Astrocyte (in vitro differentiated cells and primary cell): Measurements from ENCODE around the gene CREB5. TPM values are rescaled to one million over a fixed set of nuclear protein-coding genes. Genes with fewer than 3 reads are reported as not detected.

Experiments used
- DNase-seq: peaks from one replicate; pipeline ENCODE4 v3.0.0-alpha.2; 2010; ENCODE audit warnings: low read depth
- FAIRE-seq: peaks from 2 replicates; lab custom pipeline; 2011; peaks lifted over from hg19 to GRCh38; lab: Jason Lieb, UNC
- H2AFZ ChIP-seq: 2 replicates; pipeline ENCODE4 v1.6.0; 2012; ENCODE audit warnings: low read depth, low read length, inconsistent platforms
- H3K27ac ChIP-seq: 2 replicates; pipeline ENCODE4 v1.5.1; 2011; ENCODE audit warnings: low read depth, low read length, inconsistent platforms
- H3K27me3 ChIP-seq: 2 replicates; pipeline ENCODE4 v1.6.0; 2011; ENCODE audit warnings: low read length, inconsistent platforms; ENCODE audit not compliant: insufficient read depth
- H3K36me3 ChIP-seq: 2 replicates; pipeline ENCODE4 v1.5.1; 2011; ENCODE audit warnings: low read length, inconsistent platforms; ENCODE audit not compliant: insufficient read depth
- H3K4me1 ChIP-seq: 2 replicates; pipeline ENCODE4 v1.5.1; 2011; ENCODE audit warnings: low read length, inconsistent platforms; ENCODE audit not compliant: insufficient read depth
- H3K4me2 ChIP-seq: 2 replicates; pipeline ENCODE4 v1.6.0; 2012; ENCODE audit warnings: low read length, inconsistent platforms
- H3K4me3 ChIP-seq: 2 replicates; pipeline ENCODE4 v1.5.1; 2011; ENCODE audit warnings: low read depth, mild to moderate bottlenecking, low read length, inconsistent platforms; ENCODE audit not compliant: insufficient read depth
- H3K79me2 ChIP-seq: 2 replicates; pipeline ENCODE4 v1.6.0; 2012; ENCODE audit warnings: mild to moderate bottlenecking, low read length, inconsistent platforms; ENCODE audit not compliant: insufficient read depth
- H3K9ac ChIP-seq: 2 replicates; pipeline ENCODE4 v1.6.0; 2012; ENCODE audit warnings: mild to moderate bottlenecking, low read length, inconsistent platforms
- H3K9me3 ChIP-seq: 2 replicates; pipeline ENCODE4 v1.5.1; 2012; ENCODE audit warnings: low read depth, mild to moderate bottlenecking, low read length, inconsistent platforms; ENCODE audit not compliant: insufficient read depth
- H4K20me1 ChIP-seq: 2 replicates; pipeline ENCODE4 v1.6.0; 2012; ENCODE audit warnings: low read length, inconsistent platforms; ENCODE audit not compliant: insufficient read depth
- H3K27ac Mint-ChIP-seq: one replicate; pipeline ENCODE4 v1.8.0; 2021; ENCODE audit warnings: mild to moderate bottlenecking, mixed read lengths; ENCODE audit not compliant: unreplicated experiment
- H3K27me3 Mint-ChIP-seq: one replicate; pipeline ENCODE4 v1.8.0; 2021; ENCODE audit warnings: low read depth, mixed read lengths; ENCODE audit not compliant: unreplicated experiment
- H3K36me3 Mint-ChIP-seq: one replicate; pipeline ENCODE4 v1.8.0; 2021; ENCODE audit warnings: low read depth, mixed read lengths; ENCODE audit not compliant: unreplicated experiment
- H3K4me1 Mint-ChIP-seq: one replicate; pipeline ENCODE4 v1.8.0; 2021; ENCODE audit warnings: low read depth, mixed read lengths; ENCODE audit not compliant: unreplicated experiment
- H3K4me3 Mint-ChIP-seq: one replicate; pipeline ENCODE4 v1.8.0; 2021; ENCODE audit warnings: mild to moderate bottlenecking, moderate library complexity, mixed read lengths; ENCODE audit not compliant: unreplicated experiment
- H3K9me3 Mint-ChIP-seq: one replicate; pipeline ENCODE4 v1.8.0; 2021; ENCODE audit warnings: mild to moderate bottlenecking, mixed read lengths; ENCODE audit not compliant: unreplicated experiment
- EZH2 ChIP-seq: IDR thresholded peaks from 2 replicates; pipeline ENCODE4 v1.6.1; 2012; ENCODE audit warnings: mild to moderate bottlenecking, low read length, inconsistent platforms; ENCODE audit not compliant: insufficient read depth
- total RNA-seq: library from RNA; stranded (reverse); gene quantifications from 2 replicates; pipeline ENCODE4 v1.2.1, GENCODE V29; 2021
- TF ChIP-seq, protein P1 (sequence below): IDR thresholded peaks from 2 replicates; pipeline ENCODE4 v1.5.1; 2011; ENCODE audit warnings: low read depth, mild to moderate bottlenecking, inconsistent platforms, low read length, moderate library complexity; ENCODE audit not compliant: insufficient read depth

Gene CREB5
- total RNA-seq, 1 donor from 2014 or later: 25.4 TPM

GRCh38 chr7:28858895-28859294 lies 446.6 kb downstream of the CREB5 start:
- Histone ChIP-seq H3K27ac (no peak overlapping the region), H4K20me1 (no peaks in the 10 kb centered on the region), H3K36me3 (no peaks in the 10 kb centered on the region), H2AFZ (no peak overlapping the region), H3K9me3 (no peaks in the 10 kb centered on the region), H3K4me1 (peaks cover 24% of the 10 kb centered on the region), H3K79me2 (no peaks in the 10 kb centered on the region), H3K4me3 (no peak overlapping the region), H3K9ac (no peak overlapping the region), H3K4me2 (no peak overlapping the region), H3K27me3 (peaks cover 2% of the 10 kb centered on the region)
- Mint-ChIP-seq H3K4me1 (peaks cover 44% of the 10 kb centered on the region), H3K27me3 (no peaks in the 10 kb centered on the region), H3K36me3 (no peaks in the 10 kb centered on the region), H3K27ac (no peak overlapping the region), H3K9me3 (no peaks in the 10 kb centered on the region), H3K4me3 (no peak overlapping the region)
- TF ChIP-seq EZH2: no peak
- TF ChIP-seq, protein P1, sequence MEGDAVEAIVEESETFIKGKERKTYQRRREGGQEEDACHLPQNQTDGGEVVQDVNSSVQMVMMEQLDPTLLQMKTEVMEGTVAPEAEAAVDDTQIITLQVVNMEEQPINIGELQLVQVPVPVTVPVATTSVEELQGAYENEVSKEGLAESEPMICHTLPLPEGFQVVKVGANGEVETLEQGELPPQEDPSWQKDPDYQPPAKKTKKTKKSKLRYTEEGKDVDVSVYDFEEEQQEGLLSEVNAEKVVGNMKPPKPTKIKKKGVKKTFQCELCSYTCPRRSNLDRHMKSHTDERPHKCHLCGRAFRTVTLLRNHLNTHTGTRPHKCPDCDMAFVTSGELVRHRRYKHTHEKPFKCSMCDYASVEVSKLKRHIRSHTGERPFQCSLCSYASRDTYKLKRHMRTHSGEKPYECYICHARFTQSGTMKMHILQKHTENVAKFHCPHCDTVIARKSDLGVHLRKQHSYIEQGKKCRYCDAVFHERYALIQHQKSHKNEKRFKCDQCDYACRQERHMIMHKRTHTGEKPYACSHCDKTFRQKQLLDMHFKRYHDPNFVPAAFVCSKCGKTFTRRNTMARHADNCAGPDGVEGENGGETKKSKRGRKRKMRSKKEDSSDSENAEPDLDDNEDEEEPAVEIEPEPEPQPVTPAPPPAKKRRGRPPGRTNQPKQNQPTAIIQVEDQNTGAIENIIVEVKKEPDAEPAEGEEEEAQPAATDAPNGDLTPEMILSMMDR: no peak
- FAIRE-seq (no peak), DNase-seq (no peak)

GRCh38 chr7:28861825-28862224 lies 449.5 kb downstream of the CREB5 start:
- H4K20me1 ChIP-seq: no peaks in the 10 kb centered on the region
- no peaks in the 10 kb centered on the region for H3K79me2 ChIP-seq
- peaks cover 2% of the 10 kb centered on the region for H3K27me3 ChIP-seq
- no peak overlapping the region for H3K27ac Mint-ChIP-seq
- H3K36me3 ChIP-seq: no peaks in the 10 kb centered on the region
- peaks cover 12% of the 10 kb centered on the region for H3K4me1 ChIP-seq
- TF ChIP-seq, protein P1: no peak
- no peak for TF ChIP-seq EZH2
- no peak overlapping the region for H3K27ac ChIP-seq
- no peak overlapping the region for H3K4me2 ChIP-seq
- DNase-seq: no peak
- no peaks in the 10 kb centered on the region for H3K36me3 Mint-ChIP-seq
- H3K27me3 Mint-ChIP-seq: no peaks in the 10 kb centered on the region
- no peak overlapping the region for H3K4me3 ChIP-seq
- H3K4me3 Mint-ChIP-seq: peak overlapping the region; percentile 7
- no peaks in the 10 kb centered on the region for H3K9me3 Mint-ChIP-seq
- H3K4me1 Mint-ChIP-seq: peaks cover 41% of the 10 kb centered on the region
- H3K9me3 ChIP-seq: no peaks in the 10 kb centered on the region
- FAIRE-seq: no peak
- no peak overlapping the region for H3K9ac ChIP-seq
- no peak overlapping the region for H2AFZ ChIP-seq

- no peaks in the 10 kb centered on the region for H4K20me1 ChIP-seq
- H3K27ac ChIP-seq: no peak overlapping the region
- DNase-seq (peak; percentile 55), FAIRE-seq (no peak)
- H3K9ac ChIP-seq: no peak overlapping the region
- no peak overlapping the region for H3K27ac Mint-ChIP-seq
- H3K4me1 ChIP-seq: peaks cover 12% of the 10 kb centered on the region
- H3K36me3 Mint-ChIP-seq: no peaks in the 10 kb centered on the region
- H3K79me2 ChIP-seq: no peaks in the 10 kb centered on the region
- peak overlapping the region; percentile 0 for H3K4me3 Mint-ChIP-seq
- peak overlapping the region; percentile 12 for H2AFZ ChIP-seq
- no peaks in the 10 kb centered on the region for H3K27me3 Mint-ChIP-seq
- no peak overlapping the region for H3K4me2 ChIP-seq
- H3K36me3 ChIP-seq: no peaks in the 10 kb centered on the region
- H3K27me3 ChIP-seq: peaks cover 2% of the 10 kb centered on the region
- TF ChIP-seq, protein P1: no peak
- TF ChIP-seq EZH2: no peak
- peaks cover 38% of the 10 kb centered on the region for H3K4me1 Mint-ChIP-seq
- no peaks in the 10 kb centered on the region for H3K9me3 ChIP-seq
- no peak overlapping the region for H3K4me3 ChIP-seq
- H3K9me3 Mint-ChIP-seq: no peaks in the 10 kb centered on the region
Observed at GRCh38 chr7:28862595-28863272, 450.4 kb downstream of the CREB5 start.
